K562 (cell line): ENCODE measurements around the gene PCNX3. TPM values are rescaled to one million over a fixed set of nuclear protein-coding genes. Genes with fewer than 3 reads are reported as not detected.

ENCODE experiments used
- ARID4B ChIP-seq: sonication (generic); formaldehyde crosslinking; IDR thresholded peaks from 2 replicates; pipeline ENCODE4 v1.8.0; 2022; ENCODE audit warnings: mild to moderate bottlenecking, missing genetic modification reagents
- ATF7 ChIP-seq: fragments of 450-650 bp; IDR thresholded peaks from 2 replicates; pipeline ENCODE4 v1.7.1; 2014; ENCODE audit warnings: mild to moderate bottlenecking, moderate library complexity
- DDX20 ChIP-seq: fragments of 450-650 bp; IDR thresholded peaks from 2 replicates; pipeline ENCODE4 v1.6.1; 2016; ENCODE audit warnings: missing genetic modification characterization, low read depth, mild to moderate bottlenecking, missing compliant biosample characterization, moderate library complexity
- DMBX1 ChIP-seq: fragments of 250-450 bp; sonication (Bioruptor Pico); IDR thresholded peaks from 2 replicates; pipeline ENCODE4 v1.8.0; 2022; ENCODE audit warnings: inconsistent platforms, mild to moderate bottlenecking, moderate library complexity, borderline replicate concordance
- ELF1 ChIP-seq: fragments of 200-800 bp; sonication (Bioruptor generic); IDR thresholded peaks from 2 replicates; pipeline ENCODE4 v1.6.1; 2016; ENCODE audit warnings: missing genetic modification characterization, missing compliant biosample characterization
- EWSR1 ChIP-seq: fragments of 450-650 bp; IDR thresholded peaks from 2 replicates; pipeline ENCODE4 v1.6.1; 2018; ENCODE audit warnings: borderline replicate concordance, mild to moderate bottlenecking, low read depth, moderate library complexity; ENCODE audit not compliant: partially characterized antibody
- GTF2E2 ChIP-seq: fragments of 200-800 bp; sonication (Bioruptor generic); IDR thresholded peaks from 2 replicates; pipeline ENCODE4 v1.6.1; 2016; ENCODE audit warnings: missing genetic modification characterization, missing compliant biosample characterization
- HIVEP1 ChIP-seq: fragments of 250-450 bp; sonication (Bioruptor Pico); IDR thresholded peaks from 2 replicates; pipeline ENCODE4 v1.4.0; 2020; ENCODE audit warnings: mild to moderate bottlenecking
- NCOA2 ChIP-seq, 2 experiments: fragments of 450-650 bp; IDR thresholded peaks; 2 replicates each; pipeline ENCODE4 v1.6.1; 2018; ENCODE audit warnings: mild to moderate bottlenecking in 2 of 2, moderate library complexity in 1 of 2; ENCODE audit not compliant: partially characterized antibody in 2 of 2
- PHF21A ChIP-seq: fragments of 450-650 bp; IDR thresholded peaks from 2 replicates; pipeline ENCODE4 v1.6.1; 2017; ENCODE audit warnings: low read depth, borderline replicate concordance
- PRDM10 ChIP-seq: fragments of 450-650 bp; IDR thresholded peaks from 2 replicates; pipeline ENCODE4 v1.6.1; 2018; ENCODE audit not compliant: partially characterized antibody
- TRIM25 ChIP-seq: fragments of 450-650 bp; IDR thresholded peaks from 2 replicates; pipeline ENCODE4 v1.7.0; 2016; ENCODE audit warnings: borderline replicate concordance
- ZBTB1 ChIP-seq: sonication (generic); formaldehyde crosslinking; IDR thresholded peaks from 2 replicates; pipeline ENCODE4 v1.8.1; 2023; ENCODE audit warnings: missing genetic modification reagents, low read depth, mild to moderate bottlenecking, borderline replicate concordance
- ZNF445 ChIP-seq: fragments of 250-450 bp; sonication (Bioruptor Pico); IDR thresholded peaks from 2 replicates; pipeline ENCODE4 v1.4.0; 2020; ENCODE audit warnings: low read depth, mild to moderate bottlenecking, moderate library complexity
- ZNF696 ChIP-seq: fragments of 250-450 bp; sonication (Bioruptor Pico); conservative IDR thresholded peaks from 2 replicates; pipeline ENCODE4 v1.4.0; 2020; ENCODE audit warnings: mild to moderate bottlenecking, moderate library complexity
- polyA plus RNA-seq, 8 experiments: library from polyadenylated mRNA; depleted of rRNA in 4 of 8; stranded (reverse) in 5 of 8; unstranded in 3 of 8; fragments of >200 nt; fragmentation: Nextera tagmentation in 2 of 8; fragmentation: Illumina TruSeq in 1 of 8; extraction: Ambion mirVana in 2 of 8; extraction: Trizol in 1 of 8; gene quantifications; 2 replicates each; pipeline versions ENCODE4 v1.2.1 to v1.2.3, GENCODE V29; 2011 to 2014; ENCODE audit warnings: inconsistent platforms in 1 of 8, missing spikeins in 1 of 8
- total RNA-seq, 7 experiments: library from RNA; depleted of rRNA in 6 of 7; stranded (reverse); fragments of >200 nt in 6 of 7; fragmentation: Illumina TruSeq in 2 of 7; extraction: Trizol in 2 of 7; gene quantifications; 2 replicates each; pipeline versions ENCODE4 v1.2.1 to v1.2.3, GENCODE V29; 2011 to 2021; ENCODE audit warnings: low replicate concordance in 1 of 7

Gene PCNX3
- total and polyA plus RNA-seq, 9 of the 15 experiments (the other 6 are each of a cell fraction or from before 2014, with no cell fraction given) = 0.11 to 47.8 (median 12.8) TPM

- TF ChIP-seq PRDM10 (no peak), HIVEP1 (CRISPR knock-in tag) (no peak), ARID4B (0 out of 2 replicates have a peak, but pooled peaks have one; percentile 17), NCOA2 (IDR thresholded peaks at IDR 0.05; ENCODE audit: partially characterized antibody in 2 of 2) (no peak), DMBX1 (CRISPR knock-in tag) (no peak), ELF1 (tag) (no peak), ZNF445 (CRISPR knock-in tag) (no peak), GTF2E2 (tag) (no peak), ATF7 (no peak), TRIM25 (no peak), DDX20 (tag) (no peak), PHF21A (no peak), ZNF696 (no peak), ZBTB1 (CRISPR knock-in tag) (no peak; the same call in 1 of the 2 replicates), EWSR1 (no peak)
Measured at GRCh38 chr11:65651589-65652510, 36.3 kb downstream of the PCNX3 start (continued).
